GM18508 (cell line): ENCODE results near the gene FMN1.

Experiments
- ATAC-seq: cut with Tn5 transposase; IDR thresholded peaks from one replicate; pipeline ENCODE4 v1.9.1; 2021; ENCODE audit warnings: moderate number of reproducible peaks; ENCODE audit not compliant: insufficient read depth, unreplicated experiment

Gene FMN1

GRCh38 chr15:33158366-33158765, 36.1 kb downstream of the FMN1 start:
- no peak for ATAC-seq

DNA sequence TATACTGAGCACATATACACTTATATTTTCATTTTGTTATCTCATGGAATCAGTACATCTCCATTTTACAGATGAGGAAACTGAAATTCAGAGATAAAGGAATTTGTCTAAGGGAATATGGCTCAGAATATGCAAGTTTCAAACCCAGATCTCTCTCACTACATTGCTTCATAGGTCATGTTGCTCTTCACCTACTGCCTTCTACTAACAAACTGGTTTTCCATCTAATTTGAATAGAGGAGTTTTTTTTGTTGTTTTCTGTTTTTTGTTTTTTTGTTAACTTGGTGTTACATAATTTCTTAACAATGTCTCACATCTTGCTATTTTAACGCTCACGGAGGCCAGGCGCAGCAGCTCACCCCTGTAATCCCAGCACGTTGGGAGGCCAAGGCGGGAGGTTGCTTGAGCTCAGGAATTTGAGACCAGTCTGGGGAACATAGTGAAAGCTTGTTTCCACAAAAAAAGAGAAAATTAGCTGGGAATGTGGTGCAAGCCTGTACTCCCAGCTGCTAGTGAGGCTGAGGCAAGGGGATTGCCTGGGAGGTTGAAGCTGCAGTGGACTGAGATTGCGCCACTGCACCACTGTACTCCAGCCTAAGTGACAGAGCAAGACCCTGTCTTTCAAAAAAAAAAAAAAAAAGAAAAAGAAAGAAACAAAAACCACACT, 37.0 kb downstream of the FMN1 start:
- ATAC-seq: no peak

DNA sequence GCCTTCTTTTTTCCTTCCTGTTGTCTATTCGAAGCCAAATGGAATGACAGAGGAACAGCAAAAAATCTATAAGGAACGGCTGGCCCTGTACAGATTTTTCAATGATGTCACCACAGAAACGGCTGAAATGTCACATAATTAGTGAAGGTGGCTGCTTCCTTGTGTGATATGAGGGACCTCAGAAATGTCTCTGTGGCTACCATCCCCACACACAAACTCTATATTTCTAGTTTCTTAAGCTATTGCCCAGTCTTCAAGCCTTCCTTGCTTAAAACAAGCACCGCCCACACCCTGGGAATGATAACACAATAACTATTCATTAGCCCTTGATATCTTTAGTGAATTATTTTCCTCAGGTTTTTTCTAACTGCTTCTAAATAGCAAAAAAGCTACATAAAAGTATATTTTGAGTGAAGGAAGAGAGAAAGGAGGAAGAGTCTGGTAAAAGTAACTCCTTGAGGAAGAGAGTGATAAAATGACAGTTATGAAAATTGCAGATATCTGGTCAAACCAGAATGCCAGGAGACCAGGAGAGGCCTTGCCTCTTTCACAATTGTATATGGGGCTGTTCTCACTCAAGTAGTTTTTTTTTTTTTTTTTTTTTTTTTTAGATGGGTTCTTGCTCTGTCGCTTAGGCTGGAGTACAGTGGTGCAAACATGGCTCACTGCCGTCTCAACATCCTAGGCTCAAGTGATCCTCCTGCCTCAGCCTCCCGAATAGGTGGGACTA, 38.7 kb downstream of the FMN1 start:
- no peak for ATAC-seq

DNA sequence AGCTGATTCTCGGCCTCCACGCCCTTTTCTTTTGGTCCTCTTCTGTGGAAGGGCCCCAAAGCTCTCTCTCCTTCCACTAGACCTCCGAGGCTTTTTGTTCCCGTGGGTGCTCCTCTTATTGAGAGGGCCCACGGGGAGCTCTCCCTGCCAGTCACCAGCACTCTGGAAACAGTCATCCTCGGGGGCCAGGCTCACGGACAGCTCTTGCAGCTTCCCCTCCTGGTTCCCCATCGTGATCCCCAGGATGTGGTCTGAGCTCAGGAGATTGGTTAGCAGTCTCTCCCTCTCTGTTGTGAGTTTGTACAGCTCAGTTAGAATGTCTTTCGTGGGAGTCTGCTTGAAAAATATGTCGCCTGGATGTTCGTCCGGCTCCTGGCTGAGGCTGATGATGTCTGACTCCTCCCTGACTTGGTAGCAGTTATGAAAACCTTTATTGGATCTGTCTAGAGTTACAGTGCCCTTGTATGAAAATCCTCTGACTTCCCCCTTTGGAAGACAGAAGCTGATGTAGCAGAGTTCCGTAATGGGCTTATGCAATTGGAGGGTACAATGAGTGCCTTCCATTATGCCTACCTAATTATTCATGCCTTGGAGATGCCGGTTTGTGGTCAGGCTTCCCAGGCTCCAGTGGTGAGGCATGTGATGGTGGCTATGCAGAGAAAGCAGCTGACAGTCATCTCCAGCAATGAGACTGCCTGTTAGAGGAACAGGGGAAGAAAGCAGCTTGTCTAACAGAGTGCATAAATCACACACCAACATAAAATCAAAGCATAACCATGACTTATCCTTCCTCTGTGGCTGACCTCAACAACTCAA, 40.0 kb downstream of the FMN1 start:
- no peak for ATAC-seq

- no peak for ATAC-seq
Observed at GRCh38 chr15:33153548-33153947, 41.0 kb downstream of the FMN1 start.

DNA sequence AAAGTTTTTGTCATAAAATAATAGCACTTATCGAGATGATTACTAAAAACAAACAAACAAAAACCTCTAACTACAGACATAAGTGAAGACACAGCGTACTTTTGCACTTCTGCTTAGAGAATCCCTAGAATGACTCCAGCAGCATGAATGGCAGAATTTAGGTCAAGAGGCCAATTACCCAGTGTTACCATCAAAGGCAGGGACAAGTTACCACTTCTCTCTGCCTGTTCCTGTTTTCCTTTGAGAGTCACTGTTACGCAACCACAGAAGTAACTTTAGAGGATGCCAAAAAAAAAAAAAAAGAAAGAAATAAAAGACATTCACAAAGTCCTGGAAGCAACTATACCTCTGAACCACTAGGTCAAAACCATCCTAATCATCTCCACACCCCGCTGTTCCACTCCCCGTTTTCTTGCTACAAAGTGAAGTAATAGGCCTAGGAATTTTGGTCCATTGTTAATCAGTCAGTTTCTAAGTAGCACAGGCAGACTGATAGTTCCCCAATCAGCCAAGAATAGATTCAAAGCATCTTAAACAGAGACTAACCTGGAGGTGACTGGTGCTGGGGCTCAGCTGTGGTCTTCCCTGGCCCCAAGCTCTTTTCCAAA, 41.9 kb downstream of the FMN1 start:
- ATAC-seq: no peak

- ATAC-seq: peak; percentile 53
Observed at GRCh38 chr15:33150971-33151370, 43.5 kb downstream of the FMN1 start.

DNA sequence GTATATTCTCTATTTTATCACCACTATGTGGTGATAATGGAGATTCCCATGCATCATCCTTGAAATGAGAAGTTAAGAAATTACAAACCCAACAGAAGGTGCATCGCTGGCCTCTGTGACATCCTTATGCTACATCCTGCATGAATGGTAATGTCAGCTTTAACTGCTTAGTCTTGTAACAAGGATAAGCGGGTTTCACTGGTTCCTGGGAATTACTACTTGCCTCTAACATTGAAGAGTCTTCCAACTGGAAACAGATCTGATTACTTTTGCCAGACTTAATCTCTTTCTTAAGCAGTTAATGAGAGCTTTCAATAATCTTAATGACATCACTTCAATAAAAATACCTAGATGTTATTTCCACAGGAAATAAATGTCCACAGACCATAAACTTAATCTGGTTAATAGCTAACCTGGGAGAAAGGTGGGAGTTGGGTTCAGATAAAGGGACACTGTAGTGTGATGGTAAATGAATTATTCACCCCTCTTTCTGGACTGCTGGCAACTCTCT, 44.0 kb downstream of the FMN1 start:
- no peak for ATAC-seq

- ATAC-seq: no peak
Observed at GRCh38 chr15:33149919-33150318, 44.6 kb downstream of the FMN1 start.

DNA sequence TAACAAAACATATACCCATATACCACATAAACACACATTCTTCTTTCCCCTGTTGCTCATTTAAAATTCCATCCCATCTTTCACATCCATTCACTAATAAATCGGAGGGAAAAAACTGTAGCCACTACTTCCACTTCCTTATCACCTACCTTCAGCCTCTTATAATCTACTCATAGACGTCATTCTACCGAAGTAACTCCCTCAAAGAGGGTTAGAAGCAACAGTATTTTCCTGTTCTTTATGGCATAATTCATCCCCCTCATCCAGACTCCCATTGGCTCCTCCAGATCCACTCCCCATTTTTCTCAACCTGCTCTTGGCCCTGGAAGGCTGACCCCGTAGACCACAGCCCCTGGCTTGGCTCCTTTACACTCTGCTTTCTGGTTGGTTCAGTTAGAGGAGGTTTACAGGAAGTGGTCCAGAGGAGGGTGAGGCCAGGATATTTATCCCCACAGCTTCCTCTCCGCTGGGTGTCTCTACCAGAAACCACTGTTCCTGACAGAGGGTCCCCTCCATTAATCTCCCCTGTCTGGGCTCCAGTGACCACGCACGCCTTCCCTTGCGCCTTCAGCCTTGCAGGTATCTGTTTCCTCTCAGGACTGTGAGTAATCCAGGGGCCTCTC, 46.3 kb downstream of the FMN1 start:
- no peak for ATAC-seq

DNA sequence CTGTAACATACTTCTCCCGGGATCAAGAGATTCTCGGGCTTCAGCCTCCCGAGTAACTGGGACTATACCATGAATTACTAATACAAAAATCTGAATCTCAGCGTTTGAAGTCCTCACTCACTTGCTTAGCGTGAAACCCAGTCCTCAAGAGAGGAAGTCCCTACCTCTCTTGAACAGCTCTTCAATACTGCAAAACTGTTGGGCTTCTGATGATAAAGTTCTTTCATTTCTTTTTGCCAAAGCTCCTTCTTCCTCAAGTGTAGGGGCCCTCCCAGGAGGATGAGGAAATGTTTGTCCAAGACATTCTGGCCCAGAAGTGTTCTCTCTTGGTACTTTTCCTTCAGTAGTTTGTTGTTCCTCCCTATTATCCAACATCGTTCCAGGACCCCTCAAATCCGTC, 48.5 kb downstream of the FMN1 start:
- no peak for ATAC-seq

DNA sequence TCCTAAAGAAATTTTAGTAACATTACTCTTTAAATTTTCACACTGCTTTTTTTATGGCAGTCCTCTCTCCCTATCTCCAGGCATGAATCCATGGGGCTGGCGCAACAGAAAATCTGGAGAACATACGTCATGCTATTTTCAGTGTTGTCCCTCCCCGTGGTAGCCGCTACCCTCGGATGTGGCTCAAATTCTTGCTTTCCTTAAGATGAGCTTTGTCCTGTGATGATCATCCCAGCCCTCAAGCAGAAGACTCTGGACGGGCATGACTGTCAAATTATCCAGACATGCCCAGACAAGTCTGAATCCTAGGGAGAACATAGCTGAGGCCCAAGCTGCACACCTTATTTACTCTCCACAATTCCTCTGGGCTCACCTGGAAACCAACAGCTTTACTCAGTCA, 49.1 kb downstream of the FMN1 start:
- ATAC-seq: no peak

GRCh38 chr15:33142708-33143107, 51.8 kb downstream of the FMN1 start:
- peak; percentile 80 for ATAC-seq

- ATAC-seq: no peak
Observed at GRCh38 chr15:33138000-33138399, 56.5 kb downstream of the FMN1 start.

- ATAC-seq: no peak
Observed at GRCh38 chr15:33137101-33137500, 57.4 kb downstream of the FMN1 start.

- no peak for ATAC-seq
Observed at GRCh38 chr15:33136353-33136752, 58.2 kb downstream of the FMN1 start.

DNA sequence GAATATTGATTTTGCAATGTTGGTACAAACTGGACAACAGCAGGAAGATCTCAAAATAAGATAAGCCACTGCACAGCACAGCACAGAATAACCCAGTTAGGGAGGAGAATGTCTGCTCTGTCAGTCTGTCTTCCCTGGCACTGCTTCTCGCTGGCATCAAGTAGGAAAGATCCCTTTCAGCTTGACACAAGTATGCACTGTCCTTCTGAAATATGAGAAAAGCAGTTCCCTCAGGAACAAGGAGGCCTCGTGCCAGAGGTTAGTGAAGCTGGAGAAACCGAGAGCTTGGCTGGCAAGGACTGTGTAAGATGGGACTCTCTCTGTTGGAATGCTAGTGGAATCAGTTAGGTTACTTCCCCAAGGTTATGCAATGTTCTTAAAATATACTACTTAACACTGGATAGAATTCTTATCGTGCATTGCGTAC, 59.1 kb downstream of the FMN1 start:
- ATAC-seq: no peak

GRCh38 chr15:33132722-33133345, 61.7 kb downstream of the FMN1 start:
- ATAC-seq: no peak

GRCh38 chr15:33132233-33132580, 62.3 kb downstream of the FMN1 start:
- ATAC-seq: no peak
